NCI-H1417 treated with DMSO at 0.1 percent for 48 hours (cell line): ENCODE data around the gene CLDN9.

Source experiments
- DNase-seq: peaks from one replicate; lab custom pipeline; 2025; lab: John Stamatoyannopoulos, UW

Gene CLDN9, protein sequence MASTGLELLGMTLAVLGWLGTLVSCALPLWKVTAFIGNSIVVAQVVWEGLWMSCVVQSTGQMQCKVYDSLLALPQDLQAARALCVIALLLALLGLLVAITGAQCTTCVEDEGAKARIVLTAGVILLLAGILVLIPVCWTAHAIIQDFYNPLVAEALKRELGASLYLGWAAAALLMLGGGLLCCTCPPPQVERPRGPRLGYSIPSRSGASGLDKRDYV

DNA sequence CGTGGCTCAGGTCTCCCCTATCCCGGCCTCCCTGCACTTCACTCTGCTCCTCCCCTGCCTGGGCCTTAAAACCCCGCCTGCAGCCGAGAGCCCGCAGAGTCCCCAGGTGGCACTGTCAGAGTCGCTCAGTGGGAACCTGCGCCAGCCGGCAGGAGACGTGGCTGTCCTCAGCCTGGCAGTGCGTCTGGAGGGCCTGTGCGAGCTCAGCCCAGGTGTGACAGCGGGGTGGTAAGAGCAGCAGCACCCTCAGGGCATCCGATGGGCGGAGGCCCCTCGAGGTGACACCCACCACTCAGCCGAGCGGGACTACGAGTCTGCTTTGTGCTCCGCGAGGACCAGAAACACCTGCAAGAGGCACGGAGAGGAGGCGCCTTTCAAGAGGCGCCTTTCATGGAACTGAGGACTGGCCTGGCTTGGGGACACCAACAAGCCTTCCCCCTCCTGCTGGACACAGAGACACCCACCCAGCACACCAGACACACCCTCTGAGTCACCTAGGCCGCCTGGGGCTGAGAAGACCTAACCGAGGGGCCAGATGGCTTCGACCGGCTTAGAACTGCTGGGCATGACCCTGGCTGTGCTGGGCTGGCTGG is at the start of gene CLDN9:
TSS of gene CLDN9 (plus strand) at position 96 of the 593 bp plus-strand sequence. CDS start at position 536, 440 bp downstream.
- peak; percentile 39 for DNase-seq

DNA sequence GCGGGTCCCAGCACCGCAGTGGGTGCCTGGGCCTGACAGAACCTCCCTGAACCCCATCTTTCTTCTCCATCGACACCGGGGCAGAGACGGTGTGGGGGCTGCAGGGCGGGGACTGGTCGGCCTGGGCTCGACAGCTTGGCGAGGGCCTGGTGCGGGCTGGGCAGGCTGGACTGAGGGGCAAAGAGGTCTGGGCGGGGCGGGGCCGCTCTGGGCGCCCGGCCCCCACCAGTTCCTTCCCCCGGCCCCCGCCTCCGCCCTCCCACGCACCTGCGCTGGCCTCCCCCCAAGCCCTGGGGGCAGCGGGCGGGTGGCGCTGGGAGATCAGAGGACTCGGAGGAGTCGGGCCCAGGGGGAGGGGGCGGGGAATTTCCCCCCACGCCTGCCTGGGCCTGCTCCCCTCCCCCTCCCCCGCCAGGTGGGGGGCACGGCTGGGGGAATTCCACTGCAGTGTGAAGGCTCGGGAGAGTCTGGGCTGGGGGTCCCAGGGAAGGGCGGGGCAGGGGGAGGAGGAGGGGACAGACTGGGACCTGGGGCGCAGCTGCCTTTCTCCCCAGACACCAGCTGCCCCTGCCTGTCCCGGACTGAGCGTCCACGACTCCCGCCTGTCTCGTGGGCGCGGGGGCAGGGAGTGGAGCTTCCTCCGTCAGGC is 49.5 kb upstream of the CLDN9 start:
- DNase-seq = no peak

DNA sequence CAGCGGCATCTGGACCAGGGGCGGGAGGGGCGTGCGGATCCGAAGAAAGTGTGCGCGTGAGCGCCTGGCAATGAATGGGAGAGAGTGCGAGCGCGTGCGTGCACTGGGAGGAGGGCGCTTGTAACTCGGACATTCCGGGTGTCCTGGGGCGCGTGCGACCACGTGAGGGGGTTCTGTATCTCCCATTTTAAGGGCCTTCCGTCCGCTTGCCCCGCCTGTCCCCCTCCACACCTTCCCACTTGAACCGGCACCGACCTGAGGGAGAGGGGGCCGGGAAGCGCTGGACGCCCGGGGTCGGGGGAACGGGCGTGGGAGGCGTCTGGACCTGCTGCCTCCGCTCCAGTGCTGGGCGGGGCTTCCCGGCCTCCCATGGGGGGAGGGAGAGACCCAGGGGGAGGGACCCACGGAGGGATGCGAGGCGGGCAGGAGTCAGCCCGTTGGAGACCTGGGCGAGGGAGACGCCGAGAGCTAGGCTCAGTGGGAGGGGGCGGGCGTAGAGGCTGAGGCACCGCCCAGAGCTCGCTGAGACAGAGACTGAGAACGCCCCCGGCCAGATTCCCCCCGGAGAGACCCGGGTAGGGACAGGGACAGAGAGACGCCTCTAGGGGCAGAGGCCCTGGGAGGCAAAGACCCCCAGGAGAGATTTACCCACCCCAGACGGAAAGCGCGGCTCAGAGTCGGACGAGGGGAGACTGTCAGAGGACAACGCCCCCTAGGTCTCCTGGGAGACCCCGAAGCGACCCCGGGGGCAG is 48.8 kb upstream of the CLDN9 start, which contains the start of gene KREMEN2:
TSS of gene KREMEN2 (plus strand) at position 553 of the 752 bp plus-strand sequence. CDS start 246 bp downstream, outside the sequence.
- DNase-seq = no peak

DNA sequence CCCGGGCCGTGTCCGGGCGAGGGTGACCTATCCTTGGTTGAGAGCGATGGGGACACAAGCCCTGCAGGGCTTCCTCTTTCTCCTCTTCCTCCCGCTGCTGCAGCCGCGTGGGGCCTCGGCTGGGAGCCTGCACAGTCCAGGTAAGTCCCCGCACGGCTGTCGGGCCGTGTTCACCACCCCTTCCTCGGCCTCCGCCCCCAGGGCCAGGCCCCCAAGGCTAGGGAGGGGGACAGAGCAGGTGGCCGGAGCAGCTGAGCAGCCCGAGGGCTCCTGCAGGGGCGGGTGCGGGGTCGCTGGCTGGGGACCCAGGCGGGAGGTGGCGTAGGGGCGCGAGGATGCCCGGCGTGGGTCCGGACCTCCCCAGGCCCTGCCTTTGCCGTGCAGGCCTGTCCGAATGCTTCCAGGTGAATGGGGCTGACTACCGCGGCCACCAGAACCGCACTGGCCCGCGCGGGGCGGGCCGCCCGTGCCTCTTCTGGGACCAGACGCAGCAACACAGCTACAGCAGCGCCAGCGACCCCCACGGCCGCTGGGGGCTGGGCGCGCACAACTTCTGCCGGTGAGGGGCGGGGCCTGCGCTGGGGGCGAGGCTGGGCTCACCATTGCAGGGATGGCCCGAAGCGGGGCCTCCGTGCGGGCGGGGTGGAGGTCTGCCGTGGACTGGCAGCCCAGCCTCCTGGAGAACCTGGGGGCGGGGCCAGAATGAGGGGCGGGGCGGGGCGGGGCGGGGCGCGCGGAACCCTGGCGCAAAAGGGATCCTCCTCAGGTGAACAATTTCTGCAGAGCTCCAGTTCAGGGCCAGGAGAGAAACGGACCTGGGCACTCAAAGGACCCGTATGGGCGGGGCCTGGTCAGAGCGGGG is 48.0 kb upstream of the CLDN9 start:
- no peak for DNase-seq

DNA sequence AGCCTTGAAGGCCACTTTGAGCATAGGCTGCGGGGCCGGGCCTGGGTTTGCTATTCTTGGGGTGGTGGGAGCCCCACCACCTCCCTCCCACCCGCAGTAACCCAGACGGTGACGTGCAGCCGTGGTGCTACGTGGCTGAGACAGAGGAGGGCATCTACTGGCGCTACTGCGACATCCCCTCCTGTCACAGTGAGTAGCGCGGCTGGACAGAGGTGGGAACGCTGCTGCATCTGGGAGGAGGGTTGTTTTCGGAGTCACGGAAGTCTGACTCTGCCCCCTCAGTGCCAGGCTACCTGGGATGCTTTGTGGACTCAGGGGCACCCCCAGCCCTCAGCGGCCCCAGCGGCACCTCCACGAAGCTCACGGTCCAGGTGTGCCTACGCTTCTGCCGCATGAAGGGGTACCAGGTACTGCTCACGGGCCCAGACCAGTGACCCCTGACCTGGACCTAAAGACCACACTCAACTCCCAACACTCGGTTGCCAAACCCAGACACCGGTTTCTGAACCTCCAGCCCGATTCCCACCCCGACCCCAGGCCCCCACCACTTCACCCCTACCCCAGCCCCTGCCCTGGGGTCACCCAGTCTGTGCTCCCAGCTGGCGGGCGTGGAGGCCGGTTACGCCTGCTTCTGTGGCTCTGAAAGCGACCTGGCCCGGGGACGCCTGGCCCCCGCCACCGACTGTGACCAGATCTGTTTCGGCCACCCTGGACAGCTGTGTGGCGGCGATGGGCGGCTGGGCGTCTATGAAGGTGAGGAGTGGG is 46.5 kb upstream of the CLDN9 start:
- DNase-seq = no peak

DNA sequence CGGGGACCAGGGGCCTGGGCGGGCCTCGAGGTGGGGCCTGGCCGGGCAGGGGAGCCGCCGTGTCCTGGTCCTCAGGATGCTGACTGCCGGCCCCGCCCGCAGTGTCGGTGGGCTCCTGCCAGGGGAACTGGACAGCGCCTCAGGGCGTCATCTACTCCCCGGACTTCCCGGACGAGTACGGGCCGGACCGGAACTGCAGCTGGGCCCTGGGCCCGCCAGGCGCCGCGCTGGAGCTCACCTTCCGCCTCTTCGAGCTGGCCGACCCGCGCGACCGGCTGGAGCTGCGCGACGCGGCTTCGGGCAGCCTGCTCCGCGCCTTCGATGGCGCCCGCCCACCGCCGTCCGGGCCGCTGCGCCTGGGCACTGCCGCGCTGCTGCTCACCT is 45.9 kb upstream of the CLDN9 start:
- DNase-seq = no peak

DNA sequence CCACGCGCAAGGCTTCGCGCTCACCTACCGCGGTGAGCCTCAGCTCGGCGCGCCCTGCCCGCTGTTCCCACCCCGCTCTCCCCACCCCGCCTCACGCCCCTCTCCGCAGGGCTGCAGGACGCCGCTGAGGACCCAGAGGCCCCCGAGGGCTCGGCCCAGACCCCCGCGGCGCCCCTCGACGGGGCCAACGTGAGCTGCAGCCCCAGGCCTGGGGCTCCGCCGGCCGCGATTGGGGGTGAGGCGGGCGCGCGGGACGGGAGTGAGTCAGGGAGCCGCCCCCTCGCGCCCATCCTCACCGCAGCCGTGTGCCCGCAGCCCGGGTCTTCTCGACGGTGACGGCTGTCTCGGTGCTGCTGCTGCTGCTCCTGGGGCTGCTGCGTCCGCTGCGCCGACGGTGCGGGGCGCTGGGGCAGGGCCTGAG is 45.5 kb upstream of the CLDN9 start:
- no peak for DNase-seq

DNA sequence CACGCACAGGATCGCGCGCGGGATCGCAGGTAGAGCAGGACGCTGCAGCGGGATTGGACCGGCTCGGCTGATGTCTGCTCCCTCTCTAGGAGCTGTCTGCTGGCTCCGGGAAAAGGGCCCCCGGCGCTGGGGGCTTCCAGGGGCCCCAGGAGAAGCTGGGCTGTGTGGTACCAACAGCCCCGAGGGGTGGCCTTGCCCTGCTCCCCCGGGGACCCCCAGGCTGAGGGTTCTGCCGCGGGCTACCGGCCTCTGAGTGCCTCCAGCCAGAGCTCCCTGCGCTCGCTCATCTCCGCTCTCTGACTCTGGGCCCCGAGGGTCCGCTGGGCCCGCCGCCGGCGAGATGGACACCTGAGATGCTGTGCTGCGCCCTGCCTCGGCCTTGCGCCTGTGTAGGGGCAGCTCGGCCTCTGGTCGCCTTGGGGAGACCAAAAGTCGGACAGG is 45.0 kb upstream of the CLDN9 start:
- no peak for DNase-seq

DNA sequence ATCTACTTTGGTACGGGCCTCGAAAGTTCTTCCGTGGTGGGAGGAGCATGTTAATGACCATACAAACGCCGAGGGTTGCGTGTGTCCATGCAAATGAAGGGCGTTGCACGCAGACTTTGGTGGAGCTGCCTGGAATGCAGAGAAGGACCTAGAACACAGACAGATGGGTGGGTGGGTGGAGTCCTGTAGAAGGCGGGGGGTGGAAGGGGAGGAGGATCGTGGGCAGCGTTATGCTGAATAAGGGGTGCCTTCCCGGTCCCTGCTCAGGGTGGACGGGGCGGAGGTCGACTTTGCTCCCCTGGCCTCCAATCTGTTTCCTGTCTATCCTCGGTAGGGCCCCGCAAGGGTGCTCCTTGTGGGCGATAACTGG is 44.4 kb upstream of the CLDN9 start:
- no peak for DNase-seq

DNA sequence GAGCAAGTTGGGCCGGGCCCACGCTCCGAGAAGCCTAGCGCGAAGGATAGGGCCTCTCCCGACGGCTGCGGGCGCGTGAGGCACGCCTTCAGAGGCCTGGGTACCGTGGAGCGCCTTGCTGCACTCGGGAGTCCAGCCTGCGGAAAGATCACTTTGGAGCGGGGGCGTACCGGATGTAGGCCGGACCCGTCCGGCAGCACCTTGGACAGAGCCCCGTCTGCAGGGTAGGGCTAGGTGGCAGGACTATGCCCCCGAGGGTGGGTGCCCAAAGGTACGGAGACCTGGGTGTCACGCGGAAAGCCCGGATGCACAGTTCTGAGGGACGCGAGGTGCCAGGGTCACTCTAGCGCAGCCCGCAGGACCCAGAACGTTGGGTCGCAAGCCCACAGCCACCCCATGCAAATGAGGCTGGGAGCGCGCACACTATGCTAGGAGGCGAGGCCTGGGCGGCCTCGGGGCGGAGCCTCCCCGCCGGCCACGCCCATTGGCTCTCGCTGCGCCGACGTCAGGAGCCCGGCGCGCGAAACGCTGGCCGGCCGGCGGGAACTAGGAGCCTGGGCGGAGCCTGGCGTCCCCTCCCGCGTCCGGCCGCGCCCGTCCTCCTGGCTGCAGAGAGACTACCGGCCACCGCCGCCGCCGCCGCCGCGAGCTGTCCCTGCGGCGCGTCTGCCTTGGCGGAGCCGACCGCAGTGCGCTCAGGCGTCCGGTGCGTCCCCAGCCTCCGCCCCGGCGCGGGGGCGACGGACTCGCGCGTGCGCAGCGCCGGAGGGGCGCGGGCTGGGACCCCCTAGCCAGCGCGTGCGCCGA is 43.8 kb upstream of the CLDN9 start, which contains the start of gene PAQR4:
TSS of gene PAQR4 (plus strand) at position 611 of the 807 bp plus-strand sequence. CDS start 327 bp downstream, outside the sequence.
- no peak for DNase-seq

DNA sequence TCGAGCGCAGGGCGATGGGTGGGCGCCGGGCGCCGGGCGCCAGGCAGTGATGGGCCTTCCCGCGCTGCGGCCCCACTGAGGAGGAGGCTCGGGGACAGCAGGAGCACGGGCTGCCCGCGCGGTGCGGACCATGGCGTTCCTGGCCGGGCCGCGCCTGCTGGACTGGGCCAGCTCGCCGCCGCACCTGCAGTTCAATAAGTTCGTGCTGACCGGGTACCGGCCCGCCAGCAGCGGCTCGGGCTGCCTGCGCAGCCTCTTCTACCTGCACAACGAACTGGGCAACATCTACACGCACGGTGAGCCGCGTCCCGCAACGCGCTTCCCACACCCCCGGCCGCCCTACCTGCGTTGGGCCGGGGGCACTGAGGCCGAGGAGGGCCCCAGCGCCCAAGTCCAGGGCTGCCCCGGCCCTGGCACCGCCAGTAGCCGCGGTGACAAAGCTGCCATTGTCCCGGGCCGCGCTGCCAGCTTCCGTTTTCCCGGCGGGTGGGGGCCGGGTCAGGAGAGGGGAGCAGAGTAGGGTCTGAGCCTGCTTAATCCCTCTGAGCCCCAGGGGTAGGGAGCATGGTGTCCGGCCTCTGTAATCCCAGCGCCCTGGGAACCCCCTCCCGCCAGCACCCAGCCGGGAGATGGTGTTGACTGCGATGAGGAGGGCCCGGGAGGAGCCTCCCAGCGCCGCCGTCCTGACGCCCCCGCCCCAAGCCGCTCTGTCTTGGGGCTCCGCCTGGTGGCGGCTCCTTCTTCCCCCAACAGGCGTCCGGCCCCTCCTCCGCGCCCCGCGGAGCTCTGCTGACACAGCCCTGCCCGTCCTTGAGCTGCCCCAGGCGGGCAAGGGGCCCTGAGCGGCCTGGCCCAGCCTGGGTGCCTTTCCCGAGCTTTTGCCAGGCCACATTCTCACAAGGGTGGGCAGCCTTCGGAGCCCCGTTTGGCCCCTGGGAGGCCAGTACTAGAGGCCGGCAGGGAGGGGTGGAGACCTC is 42.9 kb upstream of the CLDN9 start:
- DNase-seq = no peak

DNA sequence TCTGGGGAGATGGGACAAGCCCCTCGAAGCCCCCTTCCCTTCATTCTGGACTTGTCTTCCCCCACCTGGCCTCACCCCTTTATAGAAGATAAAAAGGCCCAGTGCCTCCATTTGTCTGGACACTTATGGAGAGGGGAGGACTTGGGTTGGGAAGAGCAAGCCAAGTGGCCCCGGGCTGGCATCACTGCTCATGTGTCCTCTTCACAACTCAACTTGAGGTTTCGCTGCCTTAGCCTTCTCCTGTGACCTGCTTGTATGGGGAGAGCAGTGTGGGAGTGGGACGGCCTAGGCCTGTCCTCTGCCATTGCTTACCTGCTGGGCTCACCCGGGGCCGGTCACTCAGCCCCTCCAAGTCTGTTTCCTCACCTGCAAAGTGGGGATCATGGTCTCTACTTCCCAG is 42.2 kb upstream of the CLDN9 start:
- no peak for DNase-seq

DNA sequence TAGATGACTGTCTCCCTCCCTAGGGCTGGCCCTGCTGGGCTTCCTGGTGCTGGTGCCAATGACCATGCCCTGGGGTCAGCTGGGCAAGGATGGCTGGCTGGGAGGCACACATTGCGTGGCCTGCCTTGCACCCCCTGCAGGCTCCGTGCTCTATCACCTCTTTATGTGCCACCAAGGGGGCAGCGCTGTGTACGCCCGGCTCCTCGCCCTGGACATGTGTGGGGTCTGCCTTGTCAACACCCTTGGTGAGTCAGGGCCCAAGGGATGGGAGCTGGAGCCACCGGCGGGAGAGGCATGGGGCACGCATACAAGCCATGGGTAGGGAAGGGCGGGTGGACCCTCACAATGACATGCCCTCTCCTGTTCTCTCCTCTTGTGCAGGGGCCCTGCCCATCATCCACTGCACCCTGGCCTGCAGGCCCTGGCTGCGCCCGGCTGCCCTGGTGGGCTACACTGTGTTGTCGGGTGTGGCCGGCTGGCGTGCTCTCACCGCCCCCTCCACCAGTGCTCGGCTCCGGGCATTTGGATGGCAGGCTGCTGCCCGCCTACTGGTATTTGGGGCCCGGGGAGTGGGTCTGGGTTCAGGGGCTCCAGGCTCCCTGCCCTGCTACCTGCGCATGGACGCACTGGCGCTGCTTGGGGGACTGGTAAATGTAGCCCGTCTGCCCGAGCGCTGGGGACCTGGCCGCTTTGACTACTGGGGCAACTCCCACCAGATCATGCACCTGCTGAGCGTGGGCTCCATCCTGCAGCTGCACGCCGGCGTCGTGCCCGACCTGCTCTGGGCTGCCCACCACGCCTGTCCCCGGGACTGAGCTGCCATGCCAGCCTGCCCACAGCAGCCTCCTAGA is 41.4 kb upstream of the CLDN9 start:
- no peak for DNase-seq

DNA sequence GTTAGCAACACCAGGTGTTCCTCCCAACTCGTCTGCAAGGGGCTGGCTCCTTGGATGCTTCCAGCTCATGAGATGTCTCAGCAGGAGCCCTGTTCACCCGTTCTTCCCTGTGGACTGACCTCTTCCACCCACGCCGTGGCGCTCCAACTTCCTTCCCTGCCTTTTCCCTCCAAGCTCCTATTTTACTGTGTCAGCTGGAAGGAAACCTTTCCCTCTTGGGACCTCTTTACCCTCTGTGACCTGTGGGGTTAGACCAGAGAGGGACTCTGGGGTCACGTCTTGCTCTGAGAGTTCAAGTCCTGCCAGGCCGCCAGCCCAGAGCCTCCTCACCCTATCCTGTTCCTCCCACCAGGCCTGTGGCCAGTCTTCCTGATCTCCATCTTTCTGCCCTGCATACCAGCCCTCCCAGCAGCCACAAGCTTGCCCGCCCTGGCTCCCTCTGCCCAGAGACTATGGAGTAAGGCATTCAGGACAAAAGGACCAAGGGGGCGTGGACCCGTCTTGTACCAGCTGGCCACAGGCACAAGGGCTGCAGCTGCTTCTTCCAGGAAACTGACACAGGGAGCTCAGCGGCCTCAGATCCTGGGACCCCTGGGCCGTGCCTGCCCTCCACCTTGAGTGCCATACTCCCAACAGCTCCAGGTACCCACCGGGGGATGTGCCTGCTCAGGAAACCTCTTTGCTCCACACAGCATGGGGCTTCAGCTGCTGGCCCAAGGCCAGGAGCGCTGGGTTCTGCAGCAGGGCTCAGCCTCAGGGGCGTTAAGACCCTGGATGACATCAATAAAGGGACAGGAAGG is 40.5 kb upstream of the CLDN9 start:
- no peak for DNase-seq

DNA sequence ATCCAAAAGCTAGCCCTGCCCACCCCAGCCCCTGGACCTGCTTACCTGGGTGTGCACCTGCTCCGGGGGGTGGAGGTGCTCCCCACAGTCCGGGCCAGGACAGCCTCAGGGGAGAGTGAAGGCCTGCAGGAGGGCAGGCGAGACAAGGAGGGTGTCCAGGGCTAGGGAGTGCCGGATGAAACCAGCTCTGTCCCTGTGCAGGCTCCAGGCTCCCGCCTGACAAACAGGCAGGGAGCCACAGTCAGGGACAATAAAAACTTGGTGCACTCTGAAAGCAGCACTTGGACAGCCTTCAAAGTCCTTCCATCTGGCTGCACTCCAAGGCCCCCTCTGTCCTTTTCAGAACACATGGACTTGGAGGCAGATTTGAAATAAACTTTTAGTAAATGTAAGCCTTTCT is 39.6 kb upstream of the CLDN9 start:
- DNase-seq = no peak

DNA sequence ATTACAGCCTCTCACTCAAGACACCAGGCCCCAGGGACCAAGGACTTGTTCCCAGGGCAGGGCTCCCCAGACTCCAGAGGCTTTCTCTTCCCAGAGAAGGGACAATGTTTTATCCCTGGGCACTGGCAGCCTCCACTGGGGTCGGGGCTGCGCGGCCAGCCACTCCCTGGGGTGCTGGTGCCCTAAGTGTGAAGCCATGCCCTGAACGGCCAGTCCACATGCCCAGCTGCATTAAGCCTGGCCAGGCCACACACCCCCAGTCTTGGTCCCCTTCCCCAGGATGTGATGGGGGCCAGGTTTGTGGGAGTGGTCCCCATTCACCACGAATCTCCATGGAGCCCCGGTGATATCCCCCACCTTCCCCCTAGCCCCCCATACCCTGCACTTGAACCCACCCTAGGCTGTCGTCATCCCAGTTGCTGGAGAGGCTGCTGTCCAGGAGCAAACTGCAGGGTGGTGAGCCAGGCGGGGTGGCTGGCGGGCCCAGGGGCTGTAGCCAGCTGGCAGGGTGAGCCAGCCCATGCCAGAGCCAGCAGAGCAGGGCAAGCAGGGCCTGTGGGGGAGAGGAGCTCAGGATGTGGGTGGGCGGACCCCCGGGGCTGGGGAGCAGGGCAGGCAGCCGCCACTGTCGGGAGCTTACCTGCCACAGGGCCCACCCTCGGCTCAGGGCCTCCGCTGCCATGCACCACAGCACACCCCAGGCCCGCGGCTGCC is 39.0 kb upstream of the CLDN9 start:
- no peak for DNase-seq
